ENCODE results near the gene RAB3IL1. TPM values are rescaled to one million over a fixed set of nuclear protein-coding genes. Genes with fewer than 3 reads are reported as not detected.

Gene RAB3IL1
- total and polyA plus RNA-seq, 2 donors (not counting 1 experiment from before 2014, with no cell fraction given): 9.6 to 13.4 TPM

DNA sequence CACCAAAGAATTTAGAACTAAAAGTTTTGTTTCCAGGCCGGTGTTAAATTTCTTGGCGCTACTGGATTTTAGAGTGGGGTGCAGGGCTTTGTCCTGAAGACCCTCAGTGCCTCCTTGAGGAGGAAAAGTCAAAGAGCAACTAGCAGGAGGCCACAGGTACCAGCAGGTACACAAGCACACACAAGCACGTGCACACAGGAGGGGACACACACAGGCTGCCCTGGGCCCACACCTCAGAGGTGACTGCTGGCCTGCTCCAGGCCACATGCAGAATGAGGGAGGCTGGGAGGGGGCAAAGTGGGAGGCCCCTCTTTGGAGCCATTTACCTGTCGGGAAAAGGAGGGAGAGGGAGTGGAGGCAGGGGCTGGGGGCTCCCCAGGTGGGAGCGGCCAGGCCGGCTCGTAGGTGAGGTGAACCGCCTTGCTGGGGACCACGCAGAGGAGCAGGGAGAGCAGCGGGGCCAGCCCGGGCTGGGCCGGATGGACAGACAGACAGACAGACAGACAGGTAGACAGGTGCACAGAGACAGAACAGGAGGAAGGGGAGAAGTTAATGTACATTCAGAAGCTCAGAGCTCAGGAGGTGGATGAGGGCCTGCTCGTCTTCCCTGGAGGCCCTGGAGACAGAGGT lies 12.2 kb downstream of the RAB3IL1 start:
- Histone ChIP-seq H2AFZ (ENCODE audit: low read length) (no peak overlapping the region), H3K4me3 (replicated peaks in 1 of 4; ENCODE audit: control extremely low read depth in 1 of 4, insufficient read depth in 1 of 4, low read depth in 3 of 4, low read length in 4 of 4) (no peak overlapping the region), H4K20me1 (ENCODE audit: control insufficient read depth, extremely low read depth, insufficient read depth, low read length) (no peaks in the 10 kb centered on the region), H3K79me2 (ENCODE audit: control insufficient read depth, insufficient read depth, low read length) (no peaks in the 10 kb centered on the region), H3K27ac (ENCODE audit: insufficient read depth, low read length) (no peak overlapping the region), H3K9ac (ENCODE audit: insufficient read depth, low read length) (no peak overlapping the region), H3K27me3 (ENCODE audit: control insufficient read depth, insufficient read depth, low read length) (no peaks in the 10 kb centered on the region), H3K36me3 (ENCODE audit: control insufficient read depth, insufficient read depth, low read length) (peaks cover 3% of the 10 kb centered on the region), H3K4me1 (ENCODE audit: control insufficient read depth, extremely low read depth, insufficient read depth, low read length) (no peaks in the 10 kb centered on the region), H3K4me2 (ENCODE audit: extremely low read depth, insufficient read depth, low read length) (no peak overlapping the region), H3K9me3 (ENCODE audit: control insufficient read depth, insufficient read depth, low read depth, low read length) (no peaks in the 10 kb centered on the region)
- TF ChIP-seq EZH2 (IDR thresholded peaks at IDR 0.05; ENCODE audit: low read length, missing control alignments): no peak
- TF ChIP-seq, protein P1, sequence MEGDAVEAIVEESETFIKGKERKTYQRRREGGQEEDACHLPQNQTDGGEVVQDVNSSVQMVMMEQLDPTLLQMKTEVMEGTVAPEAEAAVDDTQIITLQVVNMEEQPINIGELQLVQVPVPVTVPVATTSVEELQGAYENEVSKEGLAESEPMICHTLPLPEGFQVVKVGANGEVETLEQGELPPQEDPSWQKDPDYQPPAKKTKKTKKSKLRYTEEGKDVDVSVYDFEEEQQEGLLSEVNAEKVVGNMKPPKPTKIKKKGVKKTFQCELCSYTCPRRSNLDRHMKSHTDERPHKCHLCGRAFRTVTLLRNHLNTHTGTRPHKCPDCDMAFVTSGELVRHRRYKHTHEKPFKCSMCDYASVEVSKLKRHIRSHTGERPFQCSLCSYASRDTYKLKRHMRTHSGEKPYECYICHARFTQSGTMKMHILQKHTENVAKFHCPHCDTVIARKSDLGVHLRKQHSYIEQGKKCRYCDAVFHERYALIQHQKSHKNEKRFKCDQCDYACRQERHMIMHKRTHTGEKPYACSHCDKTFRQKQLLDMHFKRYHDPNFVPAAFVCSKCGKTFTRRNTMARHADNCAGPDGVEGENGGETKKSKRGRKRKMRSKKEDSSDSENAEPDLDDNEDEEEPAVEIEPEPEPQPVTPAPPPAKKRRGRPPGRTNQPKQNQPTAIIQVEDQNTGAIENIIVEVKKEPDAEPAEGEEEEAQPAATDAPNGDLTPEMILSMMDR (conservative IDR thresholded peaks at IDR 0.05 in 1 of 2, IDR thresholded peaks at IDR 0.05 in 1 of 2; ENCODE audit: low read depth in 1 of 2, low read length in 2 of 2): no peak
- no peak for DNase-seq (ENCODE audit: low read depth in 2 of 2)

DNA sequence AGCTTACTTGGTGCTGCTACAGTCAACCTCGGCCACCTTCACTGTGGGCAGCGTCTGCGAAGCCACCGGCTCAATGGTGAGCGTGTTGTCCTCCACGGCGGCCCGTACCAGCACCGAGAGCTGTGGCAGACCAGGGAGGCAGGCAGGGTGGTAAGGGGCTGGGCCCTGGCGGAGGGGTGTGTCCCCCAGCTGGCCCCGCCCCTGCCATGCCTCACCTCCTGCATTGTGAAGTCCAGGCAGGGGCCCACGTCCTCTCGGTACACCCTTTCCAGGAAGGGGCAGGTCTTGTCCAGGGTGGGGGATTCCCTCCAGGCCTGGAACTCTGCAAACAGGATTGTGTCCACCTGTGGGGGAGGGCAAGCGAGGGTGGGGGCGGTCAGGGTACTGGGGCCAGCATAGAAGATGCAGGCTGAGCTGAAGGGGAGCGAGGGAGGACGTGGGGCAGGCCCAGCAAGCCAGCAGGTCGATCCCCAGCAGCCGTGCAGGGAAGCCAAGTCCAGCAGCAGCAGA lies 12.8 kb downstream of the RAB3IL1 start:
- H3K9me3 ChIP-seq (ENCODE audit: control insufficient read depth, insufficient read depth, low read depth, low read length): no peaks in the 10 kb centered on the region
- no peak overlapping the region for H2AFZ ChIP-seq (ENCODE audit: low read length)
- no peak for DNase-seq (ENCODE audit: low read depth in 2 of 2)
- H3K4me3 ChIP-seq (replicated peaks in 1 of 4; ENCODE audit: control extremely low read depth in 1 of 4, insufficient read depth in 1 of 4, low read depth in 3 of 4, low read length in 4 of 4): no peak overlapping the region
- no peak overlapping the region for H3K9ac ChIP-seq (ENCODE audit: insufficient read depth, low read length)
- no peak overlapping the region for H3K4me2 ChIP-seq (ENCODE audit: extremely low read depth, insufficient read depth, low read length)
- no peaks in the 10 kb centered on the region for H3K4me1 ChIP-seq (ENCODE audit: control insufficient read depth, extremely low read depth, insufficient read depth, low read length)
- no peak for TF ChIP-seq EZH2 (IDR thresholded peaks at IDR 0.05; ENCODE audit: low read length, missing control alignments)
- TF ChIP-seq, protein P1 (conservative IDR thresholded peaks at IDR 0.05 in 1 of 2, IDR thresholded peaks at IDR 0.05 in 1 of 2; ENCODE audit: low read depth in 1 of 2, low read length in 2 of 2): no peak
- peaks cover 3% of the 10 kb centered on the region for H3K36me3 ChIP-seq (ENCODE audit: control insufficient read depth, insufficient read depth, low read length)
- no peaks in the 10 kb centered on the region for H3K79me2 ChIP-seq (ENCODE audit: control insufficient read depth, insufficient read depth, low read length)
- H4K20me1 ChIP-seq (ENCODE audit: control insufficient read depth, extremely low read depth, insufficient read depth, low read length): no peaks in the 10 kb centered on the region
- no peaks in the 10 kb centered on the region for H3K27me3 ChIP-seq (ENCODE audit: control insufficient read depth, insufficient read depth, low read length)
- H3K27ac ChIP-seq (ENCODE audit: insufficient read depth, low read length): no peak overlapping the region

DNA sequence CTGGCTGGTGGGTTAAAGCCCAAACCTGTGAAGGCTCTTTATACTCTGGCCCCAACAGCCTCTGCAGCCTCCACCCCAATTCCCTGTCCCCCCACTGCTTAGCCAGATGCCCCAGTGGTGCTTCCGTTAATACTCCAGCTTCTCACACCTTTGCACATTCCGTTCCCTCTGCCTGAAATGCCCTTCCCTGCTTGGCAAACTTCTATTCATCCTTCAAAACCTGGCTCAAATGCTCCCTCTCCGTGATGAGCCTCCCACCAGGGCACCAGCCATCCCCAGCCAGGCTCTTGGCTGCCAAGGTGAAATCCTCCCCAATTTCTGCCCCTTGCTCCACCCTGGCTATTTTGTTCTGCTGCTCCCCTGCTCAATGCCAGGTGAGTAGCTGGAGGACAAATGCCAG lies 13.5 kb downstream of the RAB3IL1 start:
- Histone ChIP-seq H3K27ac (ENCODE audit: insufficient read depth, low read length) (no peak overlapping the region), H2AFZ (ENCODE audit: low read length) (no peak overlapping the region), H3K27me3 (ENCODE audit: control insufficient read depth, insufficient read depth, low read length) (no peaks in the 10 kb centered on the region), H3K9ac (ENCODE audit: insufficient read depth, low read length) (no peak overlapping the region), H3K4me2 (ENCODE audit: extremely low read depth, insufficient read depth, low read length) (no peak overlapping the region), H3K4me1 (ENCODE audit: control insufficient read depth, extremely low read depth, insufficient read depth, low read length) (no peaks in the 10 kb centered on the region), H3K9me3 (ENCODE audit: control insufficient read depth, insufficient read depth, low read depth, low read length) (no peaks in the 10 kb centered on the region), H3K79me2 (ENCODE audit: control insufficient read depth, insufficient read depth, low read length) (no peaks in the 10 kb centered on the region), H3K36me3 (ENCODE audit: control insufficient read depth, insufficient read depth, low read length) (peaks cover 3% of the 10 kb centered on the region), H4K20me1 (ENCODE audit: control insufficient read depth, extremely low read depth, insufficient read depth, low read length) (no peaks in the 10 kb centered on the region), H3K4me3 (replicated peaks in 1 of 4; ENCODE audit: control extremely low read depth in 1 of 4, insufficient read depth in 1 of 4, low read depth in 3 of 4, low read length in 4 of 4) (no peak overlapping the region)
- TF ChIP-seq EZH2 (IDR thresholded peaks at IDR 0.05; ENCODE audit: low read length, missing control alignments): no peak
- TF ChIP-seq, protein P1 (conservative IDR thresholded peaks at IDR 0.05 in 1 of 2, IDR thresholded peaks at IDR 0.05 in 1 of 2; ENCODE audit: low read depth in 1 of 2, low read length in 2 of 2): no peak
- no peak for DNase-seq (ENCODE audit: low read depth in 2 of 2)
